HEK293 (cell line): ENCODE results near the gene DENND5A.

ENCODE experiments used
- CTCF ChIA-PET: fragments of 350-600 bp; formaldehyde crosslinking; extraction: SDS; loops from one replicate; lab custom pipeline; 2021; ENCODE audit warnings: antibody characterized with exemption; lab: Yijun Ruan, JAX
- POLR2A ChIA-PET: fragments of 300-600 bp; formaldehyde crosslinking; extraction: SDS; loops from one replicate; lab custom pipeline; 2020; ENCODE audit warnings: antibody characterized with exemption, inconsistent platforms; lab: Yijun Ruan, JAX
- H3K27ac ChIP-seq: fragments of 200-500 bp; sonication (Bioruptor generic); 2 replicates; pipeline ENCODE4 v1.5.1; 2014; ENCODE audit warnings: low read depth, low read length, control low read depth, inconsistent platforms; ENCODE audit errors: extremely low read depth
- H3K36me3 ChIP-seq, 2 experiments: fragments of 200-500 bp in 1 of 2; sonication (Bioruptor generic) in 1 of 2; 1 replicate in 1 of 2; 2 replicates in 1 of 2; pipeline ENCODE4 v1.5.1; 2014 to 2017; ENCODE audit warnings: inconsistent platforms in 2 of 2, low read length in 2 of 2; ENCODE audit not compliant: control insufficient read depth in 2 of 2, insufficient read depth in 1 of 2
- H3K4me1 ChIP-seq: fragments of 200-500 bp; sonication (Bioruptor generic); 2 replicates; pipeline ENCODE4 v1.5.1; 2014; ENCODE audit warnings: mild to moderate bottlenecking, low read length, inconsistent platforms; ENCODE audit not compliant: control insufficient read depth, insufficient read depth
- H3K4me3 ChIP-seq: 2 replicates; pipeline ENCODE4 v1.5.1; 2011; ENCODE audit warnings: low read depth, mild to moderate bottlenecking, control low read depth, low read length, moderate library complexity
- H3K9me3 ChIP-seq: fragments of 200-500 bp; sonication (Bioruptor generic); 2 replicates; pipeline ENCODE4 v1.5.1; 2014; ENCODE audit warnings: low read depth, low read length, inconsistent platforms; ENCODE audit not compliant: control insufficient read depth, insufficient read depth
- GFI1B ChIP-seq: fragments of 450-650 bp; formaldehyde crosslinking; IDR thresholded peaks from 2 replicates; pipeline ENCODE4 v1.5.1; 2016; ENCODE audit warnings: missing biosample characterization, missing genetic modification characterization
- KLF9 ChIP-seq: fragments of 450-650 bp; formaldehyde crosslinking; IDR thresholded peaks from 2 replicates; pipeline ENCODE4 v1.5.1; 2016; ENCODE audit warnings: missing biosample characterization, missing genetic modification characterization, low read depth
- ZNF155 ChIP-seq: fragments of 450-650 bp; formaldehyde crosslinking; IDR thresholded peaks from 2 replicates; pipeline ENCODE4 v1.5.1; 2016; ENCODE audit warnings: missing biosample characterization, missing genetic modification characterization
- ZNF157 ChIP-seq: fragments of 450-650 bp; formaldehyde crosslinking; IDR thresholded peaks from 2 replicates; pipeline ENCODE4 v1.5.1; 2016; ENCODE audit warnings: missing biosample characterization, missing genetic modification characterization
- ZNF174 ChIP-seq: fragments of 450-650 bp; formaldehyde crosslinking; IDR thresholded peaks from 2 replicates; pipeline ENCODE4 v1.5.0; 2017; ENCODE audit warnings: missing biosample characterization, mild to moderate bottlenecking, missing genetic modification characterization
- ZNF23 ChIP-seq: fragments of 450-650 bp; formaldehyde crosslinking; IDR thresholded peaks from 2 replicates; pipeline ENCODE4 v1.5.1; 2016; ENCODE audit warnings: missing biosample characterization, missing genetic modification characterization, borderline replicate concordance
- ZNF24 ChIP-seq: fragments of 450-650 bp; formaldehyde crosslinking; IDR thresholded peaks from 2 replicates; pipeline ENCODE4 v1.5.1; 2016; ENCODE audit warnings: missing biosample characterization, missing genetic modification characterization
- ZNF302 ChIP-seq: fragments of 450-650 bp; formaldehyde crosslinking; IDR thresholded peaks from 2 replicates; pipeline ENCODE4 v1.5.1; 2016; ENCODE audit warnings: missing biosample characterization, missing genetic modification characterization, low read depth
- ZNF37A ChIP-seq: fragments of 450-650 bp; IDR thresholded peaks from 2 replicates; pipeline ENCODE4 v1.5.1; 2018; ENCODE audit warnings: missing biosample characterization, missing genetic modification characterization
- ZNF560 ChIP-seq: fragments of 450-650 bp; formaldehyde crosslinking; IDR thresholded peaks from 2 replicates; pipeline ENCODE4 v1.5.1; 2017; ENCODE audit warnings: missing biosample characterization, missing genetic modification characterization, borderline replicate concordance
- ZNF561 ChIP-seq: fragments of 450-650 bp; IDR thresholded peaks from 2 replicates; pipeline ENCODE4 v1.5.1; 2018; ENCODE audit warnings: missing biosample characterization, missing genetic modification characterization, borderline replicate concordance
- ZNF621 ChIP-seq: fragments of 450-650 bp; formaldehyde crosslinking; IDR thresholded peaks from 2 replicates; pipeline ENCODE4 v1.5.1; 2017; ENCODE audit warnings: missing biosample characterization, missing genetic modification characterization
- ZNF843 ChIP-seq: fragments of 450-650 bp; formaldehyde crosslinking; IDR thresholded peaks from 2 replicates; pipeline ENCODE4 v1.5.1; 2016; ENCODE audit warnings: missing biosample characterization, missing genetic modification characterization
- TF ChIP-seq, protein P1 (sequence below): fragments of 450-650 bp; formaldehyde crosslinking; IDR thresholded peaks from 2 replicates; pipeline ENCODE4 v1.5.1; 2017; ENCODE audit warnings: missing biosample characterization, missing genetic modification characterization
- TF ChIP-seq, protein P2 (sequence below): fragments of 450-650 bp; formaldehyde crosslinking; IDR thresholded peaks from 2 replicates; pipeline ENCODE4 v1.5.1; 2016; ENCODE audit warnings: missing biosample characterization, missing genetic modification characterization
- TF ChIP-seq, protein P3 (sequence below): fragments of 450-650 bp; formaldehyde crosslinking; conservative IDR thresholded peaks from 2 replicates; pipeline ENCODE4 v1.5.1; 2016; ENCODE audit warnings: low read depth, missing biosample characterization, missing genetic modification characterization
- TF ChIP-seq, protein P4 (sequence below): fragments of 450-650 bp; formaldehyde crosslinking; IDR thresholded peaks from 2 replicates; pipeline ENCODE4; 2016; ENCODE audit warnings: missing biosample characterization, missing genetic modification characterization

The DENND5A gene

DNA sequence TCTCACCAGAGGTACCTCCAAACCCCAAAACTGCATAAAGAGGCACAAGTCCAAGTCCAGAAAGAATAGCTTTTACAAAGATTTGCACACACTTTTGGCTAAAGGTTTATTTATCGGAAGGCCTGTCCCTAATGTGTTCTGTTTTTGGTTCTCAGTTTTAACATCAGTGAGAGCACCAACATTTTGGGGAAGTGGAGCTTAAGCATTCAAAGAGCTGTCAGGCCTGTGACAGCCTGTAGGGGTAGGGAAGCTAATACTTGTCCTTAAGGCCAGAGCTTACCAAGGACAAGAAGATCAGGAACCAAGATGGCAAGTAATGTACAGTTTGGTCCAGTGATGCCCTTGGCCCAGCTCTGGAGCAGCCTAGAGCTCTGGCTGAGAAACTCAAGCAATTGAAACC is 134.9 kb downstream of the DENND5A start:
- no peak for TF ChIP-seq ZNF302
- no peak for TF ChIP-seq ZNF24 (tag by site-specific recombination)
- TF ChIP-seq, protein P1, sequence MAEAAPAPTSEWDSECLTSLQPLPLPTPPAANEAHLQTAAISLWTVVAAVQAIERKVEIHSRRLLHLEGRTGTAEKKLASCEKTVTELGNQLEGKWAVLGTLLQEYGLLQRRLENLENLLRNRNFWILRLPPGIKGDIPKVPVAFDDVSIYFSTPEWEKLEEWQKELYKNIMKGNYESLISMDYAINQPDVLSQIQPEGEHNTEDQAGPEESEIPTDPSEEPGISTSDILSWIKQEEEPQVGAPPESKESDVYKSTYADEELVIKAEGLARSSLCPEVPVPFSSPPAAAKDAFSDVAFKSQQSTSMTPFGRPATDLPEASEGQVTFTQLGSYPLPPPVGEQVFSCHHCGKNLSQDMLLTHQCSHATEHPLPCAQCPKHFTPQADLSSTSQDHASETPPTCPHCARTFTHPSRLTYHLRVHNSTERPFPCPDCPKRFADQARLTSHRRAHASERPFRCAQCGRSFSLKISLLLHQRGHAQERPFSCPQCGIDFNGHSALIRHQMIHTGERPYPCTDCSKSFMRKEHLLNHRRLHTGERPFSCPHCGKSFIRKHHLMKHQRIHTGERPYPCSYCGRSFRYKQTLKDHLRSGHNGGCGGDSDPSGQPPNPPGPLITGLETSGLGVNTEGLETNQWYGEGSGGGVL (tag by site-specific recombination): no peak
- TF ChIP-seq, protein P2, sequence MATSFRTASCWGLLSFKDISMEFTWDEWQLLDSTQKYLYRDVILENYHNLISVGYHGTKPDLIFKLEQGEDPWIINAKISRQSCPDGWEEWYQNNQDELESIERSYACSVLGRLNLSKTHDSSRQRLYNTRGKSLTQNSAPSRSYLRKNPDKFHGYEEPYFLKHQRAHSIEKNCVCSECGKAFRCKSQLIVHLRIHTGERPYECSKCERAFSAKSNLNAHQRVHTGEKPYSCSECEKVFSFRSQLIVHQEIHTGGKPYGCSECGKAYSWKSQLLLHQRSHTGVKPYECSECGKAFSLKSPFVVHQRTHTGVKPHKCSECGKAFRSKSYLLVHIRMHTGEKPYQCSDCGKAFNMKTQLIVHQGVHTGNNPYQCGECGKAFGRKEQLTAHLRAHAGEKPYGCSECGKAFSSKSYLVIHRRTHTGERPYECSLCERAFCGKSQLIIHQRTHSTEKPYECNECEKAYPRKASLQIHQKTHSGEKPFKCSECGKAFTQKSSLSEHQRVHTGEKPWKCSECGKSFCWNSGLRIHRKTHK (tag by site-specific recombination): no peak
- TF ChIP-seq ZNF560 (tag by site-specific recombination): no peak
- no peak for TF ChIP-seq ZNF37A
- TF ChIP-seq ZNF157 (tag by site-specific recombination): no peak
- TF ChIP-seq ZNF155 (tag by site-specific recombination): no peak
- no peak for TF ChIP-seq ZNF843
- no peak for TF ChIP-seq KLF9 (tag by site-specific recombination)
- TF ChIP-seq, protein P3, sequence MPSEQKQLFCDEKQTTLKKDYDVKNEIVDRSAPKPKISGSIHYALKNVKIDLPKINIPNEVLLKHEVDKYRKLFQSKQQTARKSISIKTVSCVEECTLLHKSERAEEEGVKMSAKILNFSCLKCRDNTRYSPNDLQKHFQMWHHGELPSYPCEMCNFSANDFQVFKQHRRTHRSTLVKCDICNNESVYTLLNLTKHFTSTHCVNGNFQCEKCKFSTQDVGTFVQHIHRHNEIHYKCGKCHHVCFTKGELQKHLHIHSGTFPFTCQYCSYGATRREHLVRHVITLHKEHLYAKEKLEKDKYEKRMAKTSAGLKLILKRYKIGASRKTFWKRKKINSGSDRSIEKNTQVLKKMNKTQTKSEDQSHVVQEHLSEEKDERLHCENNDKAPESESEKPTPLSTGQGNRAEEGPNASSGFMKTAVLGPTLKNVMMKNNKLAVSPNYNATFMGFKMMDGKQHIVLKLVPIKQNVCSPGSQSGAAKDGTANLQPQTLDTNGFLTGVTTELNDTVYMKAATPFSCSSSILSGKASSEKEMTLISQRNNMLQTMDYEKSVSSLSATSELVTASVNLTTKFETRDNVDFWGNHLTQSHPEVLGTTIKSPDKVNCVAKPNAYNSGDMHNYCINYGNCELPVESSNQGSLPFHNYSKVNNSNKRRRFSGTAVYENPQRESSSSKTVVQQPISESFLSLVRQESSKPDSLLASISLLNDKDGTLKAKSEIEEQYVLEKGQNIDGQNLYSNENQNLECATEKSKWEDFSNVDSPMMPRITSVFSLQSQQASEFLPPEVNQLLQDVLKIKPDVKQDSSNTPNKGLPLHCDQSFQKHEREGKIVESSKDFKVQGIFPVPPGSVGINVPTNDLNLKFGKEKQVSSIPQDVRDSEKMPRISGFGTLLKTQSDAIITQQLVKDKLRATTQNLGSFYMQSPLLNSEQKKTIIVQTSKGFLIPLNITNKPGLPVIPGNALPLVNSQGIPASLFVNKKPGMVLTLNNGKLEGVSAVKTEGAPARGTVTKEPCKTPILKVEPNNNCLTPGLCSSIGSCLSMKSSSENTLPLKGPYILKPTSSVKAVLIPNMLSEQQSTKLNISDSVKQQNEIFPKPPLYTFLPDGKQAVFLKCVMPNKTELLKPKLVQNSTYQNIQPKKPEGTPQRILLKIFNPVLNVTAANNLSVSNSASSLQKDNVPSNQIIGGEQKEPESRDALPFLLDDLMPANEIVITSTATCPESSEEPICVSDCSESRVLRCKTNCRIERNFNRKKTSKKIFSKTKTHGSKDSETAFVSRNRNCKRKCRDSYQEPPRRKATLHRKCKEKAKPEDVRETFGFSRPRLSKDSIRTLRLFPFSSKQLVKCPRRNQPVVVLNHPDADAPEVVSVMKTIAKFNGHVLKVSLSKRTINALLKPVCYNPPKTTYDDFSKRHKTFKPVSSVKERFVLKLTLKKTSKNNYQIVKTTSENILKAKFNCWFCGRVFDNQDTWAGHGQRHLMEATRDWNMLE (tag by site-specific recombination): no peak
- no peak for TF ChIP-seq ZNF561 (tag by site-specific recombination)
- no peak for TF ChIP-seq GFI1B (tag by site-specific recombination)
- TF ChIP-seq, protein P4, sequence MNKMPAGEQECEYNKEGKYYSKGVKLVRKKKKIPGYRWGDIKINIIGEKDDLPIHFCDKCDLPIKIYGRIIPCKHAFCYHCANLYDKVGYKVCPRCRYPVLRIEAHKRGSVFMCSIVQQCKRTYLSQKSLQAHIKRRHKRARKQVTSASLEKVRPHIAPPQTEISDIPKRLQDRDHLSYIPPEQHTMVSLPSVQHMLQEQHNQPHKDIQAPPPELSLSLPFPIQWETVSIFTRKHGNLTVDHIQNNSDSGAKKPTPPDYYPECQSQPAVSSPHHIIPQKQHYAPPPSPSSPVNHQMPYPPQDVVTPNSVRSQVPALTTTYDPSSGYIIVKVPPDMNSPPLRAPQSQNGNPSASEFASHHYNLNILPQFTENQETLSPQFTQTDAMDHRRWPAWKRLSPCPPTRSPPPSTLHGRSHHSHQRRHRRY (tag by site-specific recombination): no peak
- TF ChIP-seq ZNF621 (tag by site-specific recombination): no peak
- no peak for TF ChIP-seq ZNF174
- no peak for TF ChIP-seq ZNF23 (tag by site-specific recombination)
- Histone ChIP-seq H3K27ac (no peak overlapping the region), H3K9me3 (no peaks in the 10 kb centered on the region), H3K4me1 (no peaks in the 10 kb centered on the region), H3K36me3 (peaks cover 0 to 20% of the 10 kb centered on the region in 2 experiments; a peak in 1 of 3 replicates), H3K4me3 (no peak overlapping the region)
- POLR2A ChIA-PET: no interaction called here
- CTCF ChIA-PET: interaction anchor here (0.6 to 1.9 kb wide), 4 partner anchors 8 to 386 kb away, joined by 3 to 16 read pairs (median 4); no protein-coding TSS in a partner anchor
